SK-MEL-5 (cell line): ENCODE results near the gene SVIP. TPM values are rescaled to one million over a fixed set of nuclear protein-coding genes. Genes with fewer than 3 reads are reported as not detected.

ENCODE experiments used
- DNase-seq: peaks from one replicate; pipeline ENCODE4 v3.0.0-alpha.2; 2016; ENCODE audit warnings: low read depth, low spot score
- in situ Hi-C: cut with HindIII; loops from 2 replicates; pipeline ENCODE4 v1.10.0; 2016; ENCODE audit warnings: low sequenced_read_pairs, high pct_unique_total_duplicates, low pct_unique_long_range_greater_than_20kb
- polyA plus RNA-seq, 2 experiments: library from polyadenylated mRNA; depleted of rRNA; stranded (reverse); fragments of >200 nt; gene quantifications; 2 replicates each; pipeline ENCODE4 v1.2.3, GENCODE V29; 2015
- total RNA-seq: library from RNA; depleted of rRNA; stranded (reverse); fragments of >200 nt; shearing (Covaris generic); gene quantifications from 2 replicates; pipeline ENCODE4 v1.2.3, GENCODE V29; 2014; rRNA removed

The SVIP gene, protein sequence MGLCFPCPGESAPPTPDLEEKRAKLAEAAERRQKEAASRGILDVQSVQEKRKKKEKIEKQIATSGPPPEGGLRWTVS
- total RNA-seq = 34.8 and 37.3 TPM in 2 replicates
- polyA plus RNA-seq (2015; cell fraction: cytosol; rRNA removed) = 12.5 and 13.2 TPM in 2 replicates
- 5.1 and 7.1 TPM in 2 replicates for polyA plus RNA-seq (2015; cell fraction: nucleus; rRNA removed)

DNA sequence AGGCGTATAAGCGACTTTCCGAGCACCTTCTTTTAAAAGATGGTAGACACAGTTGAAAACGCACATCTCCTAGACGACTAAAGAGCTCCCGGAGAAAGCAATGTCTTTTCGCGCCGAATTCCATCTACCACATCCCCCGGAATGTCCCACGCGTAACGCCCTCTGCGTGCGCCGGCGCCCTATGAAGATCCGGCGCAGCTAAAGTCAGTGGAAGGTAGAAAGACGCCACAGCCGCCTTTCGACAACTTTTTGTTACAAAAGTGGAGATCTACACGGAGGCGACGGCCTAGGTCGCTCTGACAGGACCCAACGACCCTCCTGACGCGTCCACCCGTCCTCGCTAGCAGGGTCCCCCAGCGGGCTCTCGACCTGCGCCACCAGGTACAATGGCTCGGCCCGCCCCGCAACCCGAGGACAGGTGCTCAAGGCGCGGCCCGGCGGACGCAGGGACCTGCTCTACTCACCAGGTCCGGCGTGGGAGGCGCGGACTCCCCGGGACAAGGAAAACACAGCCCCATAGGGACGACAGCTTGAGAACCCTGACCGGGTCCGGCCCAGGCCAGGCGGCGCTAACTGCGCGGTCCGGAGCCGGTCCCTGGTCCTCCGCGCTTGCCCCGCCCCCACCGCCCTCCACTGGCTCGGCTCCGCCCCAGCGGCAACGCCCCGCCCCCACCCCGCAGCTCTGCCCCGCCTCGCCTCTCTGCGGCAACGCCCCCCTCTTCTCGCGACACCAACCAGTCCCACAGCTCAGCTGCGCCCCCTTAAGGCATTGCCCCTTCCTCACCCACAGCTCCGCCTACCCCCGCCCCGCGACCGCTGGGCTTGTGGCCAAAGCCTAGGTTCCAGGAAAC, at the start of gene SVIP:
Gene SVIP (minus strand): TSS at position 571 of the 851 bp plus-strand sequence. CDS start 53 bp downstream, at position 518.
- in situ Hi-C loops = no loop called here
- DNase-seq = peak; percentile 93

DNA sequence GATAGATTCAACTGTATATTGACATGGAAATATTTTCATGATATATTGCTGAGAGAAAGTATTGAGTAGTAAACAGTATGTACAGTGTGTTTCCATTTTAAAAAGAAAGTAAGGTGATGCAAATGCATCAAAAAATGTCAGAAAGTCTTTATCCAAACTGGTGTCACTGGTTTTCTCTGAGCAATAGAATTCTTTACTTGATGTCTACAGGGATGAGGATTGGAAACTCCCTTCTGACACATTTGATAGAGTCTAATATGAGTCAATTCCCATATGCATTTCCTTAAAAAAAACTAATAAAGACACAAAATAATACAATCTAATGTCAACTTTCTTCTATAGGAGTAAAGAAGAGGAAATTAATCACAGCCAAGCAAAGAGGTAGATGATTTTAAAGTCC, 49.0 kb upstream of the SVIP start:
- no peak for DNase-seq
- in situ Hi-C loops = no loop called here

DNA sequence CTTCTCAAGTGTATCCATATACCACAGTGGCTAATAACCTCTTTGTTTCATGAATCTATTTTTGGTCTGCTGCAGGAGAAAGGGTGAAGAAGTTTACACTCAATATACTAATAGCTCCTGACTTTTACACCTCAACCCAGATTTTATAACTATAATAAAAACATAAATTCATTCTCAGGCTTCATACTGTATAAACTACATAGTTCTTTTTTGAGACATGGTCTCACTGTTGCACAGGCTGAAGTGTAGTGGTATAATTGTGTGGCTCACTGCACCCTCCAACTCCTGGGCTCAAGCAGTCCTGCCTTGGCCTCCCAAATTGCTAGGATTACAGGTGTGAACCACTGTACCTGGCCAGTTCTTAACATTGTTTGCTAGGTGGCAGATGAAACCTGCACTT, 48.4 kb upstream of the SVIP start:
- no peak for DNase-seq
- in situ Hi-C loops = no loop called here

DNA sequence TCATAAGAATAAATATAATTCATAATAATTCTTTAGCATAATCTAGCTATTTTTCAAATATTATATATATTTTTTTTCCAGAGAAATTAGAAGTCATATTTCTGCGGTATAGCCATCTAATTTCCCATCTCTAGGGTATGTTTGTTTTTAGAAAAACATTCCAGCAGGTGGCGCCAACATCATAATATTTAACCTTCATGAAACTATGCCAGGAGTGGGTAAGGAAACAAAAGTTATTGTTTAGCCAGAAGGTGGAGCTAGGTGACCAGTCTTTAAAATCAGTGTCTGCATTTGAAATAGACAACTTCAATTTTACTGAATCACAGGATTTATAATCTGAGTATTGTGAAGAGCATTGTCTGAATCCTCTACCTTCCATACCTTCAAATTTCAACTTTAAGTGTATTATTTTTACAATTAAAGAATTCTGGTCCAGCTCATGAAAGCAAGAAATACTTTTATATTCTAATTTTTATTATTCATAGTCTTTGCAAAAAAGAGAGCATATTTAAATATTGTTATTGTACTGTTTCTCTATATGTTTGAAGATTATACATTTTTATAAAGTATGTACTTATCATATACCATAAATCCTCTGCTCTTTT, 46.4 kb upstream of the SVIP start:
- in situ Hi-C loops = no loop called here
- peak; percentile 88 for DNase-seq

DNA sequence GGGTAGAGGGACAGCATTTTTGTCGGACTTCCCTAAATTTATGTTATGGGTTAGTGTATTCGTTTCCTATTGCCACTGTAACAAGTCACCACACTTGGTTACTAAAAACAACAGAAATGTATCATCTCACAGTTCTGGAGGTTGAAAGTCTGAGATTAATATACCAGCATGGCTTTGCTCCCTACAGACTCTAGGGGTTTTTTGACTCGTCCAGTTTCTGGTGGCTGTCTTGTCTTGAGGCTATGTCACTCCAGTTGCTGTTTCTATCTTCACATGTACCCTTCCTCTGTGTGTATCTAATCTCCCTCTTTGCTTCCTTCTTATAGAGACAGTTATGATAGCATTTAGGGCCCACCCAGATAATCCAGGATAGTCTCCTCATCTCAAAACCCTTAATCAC, 39.7 kb upstream of the SVIP start:
- in situ Hi-C loops = no loop called here
- DNase-seq = no peak

DNA sequence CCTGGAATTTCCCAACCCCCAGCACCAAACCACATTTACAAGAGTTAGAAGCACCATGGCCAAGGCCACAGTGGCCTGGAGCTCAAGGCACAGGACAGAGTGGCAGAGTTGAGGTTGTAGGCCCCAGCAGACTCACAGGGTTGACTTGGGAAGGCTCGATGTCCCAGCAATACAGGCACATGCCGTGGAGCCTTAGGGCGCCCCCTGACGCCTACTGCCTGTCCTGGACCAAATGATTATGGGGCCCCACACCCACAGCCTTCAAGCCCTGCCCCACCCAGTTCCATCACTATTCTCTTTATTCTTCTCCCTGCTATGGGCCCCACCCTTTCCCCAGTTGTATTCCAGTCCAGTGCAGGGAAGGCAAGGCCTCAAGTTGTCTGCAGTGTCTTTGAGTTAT, 30.6 kb upstream of the SVIP start, which contains the start of gene CCDC179:
Gene CCDC179 (minus strand): TSS at position 234 of the 400 bp plus-strand sequence. CDS start 53 bp downstream, at position 181.
- DNase-seq = no peak
- in situ Hi-C loops = no loop called here

DNA sequence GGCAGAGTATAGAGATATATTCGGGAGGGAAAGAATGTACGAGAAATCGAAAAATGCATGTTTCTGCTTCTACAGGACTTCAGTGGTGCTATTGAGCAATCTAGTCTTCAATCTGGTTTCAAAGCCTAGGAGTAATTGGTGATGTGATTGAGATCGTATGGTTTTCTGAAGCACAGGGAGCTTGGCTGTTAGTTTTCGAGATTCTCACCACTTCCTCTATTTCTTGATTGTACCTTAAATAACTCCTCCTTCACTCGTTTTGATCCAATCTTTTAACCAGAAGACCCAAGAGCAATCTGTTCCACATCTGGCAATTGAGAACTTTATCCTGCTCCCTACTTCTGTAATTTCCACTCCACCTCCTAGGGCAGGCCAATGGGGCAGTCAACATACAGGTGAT, 30.2 kb upstream of the SVIP start:
- DNase-seq = no peak
- in situ Hi-C loops = no loop called here

DNA sequence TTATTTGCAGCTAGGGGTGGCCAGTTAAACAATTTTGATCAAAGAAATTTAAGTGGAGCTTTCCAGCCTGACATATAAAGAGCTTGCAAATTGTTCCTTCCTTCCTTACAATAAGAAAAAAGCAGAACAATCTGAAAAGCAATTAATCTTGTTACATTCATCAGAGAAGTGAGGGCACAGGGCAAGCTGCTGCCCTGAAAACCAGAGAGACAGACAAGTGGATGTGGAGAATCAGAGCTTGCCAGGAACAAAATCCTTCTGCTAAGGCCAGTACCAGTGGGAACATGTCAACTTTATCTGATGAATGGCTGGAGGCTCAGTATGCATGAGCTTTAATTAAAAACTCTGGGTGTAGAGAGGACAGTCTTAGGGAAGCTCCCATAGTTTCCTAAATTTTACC, 21.9 kb upstream of the SVIP start:
- no peak for DNase-seq
- in situ Hi-C loops = no loop called here

DNA sequence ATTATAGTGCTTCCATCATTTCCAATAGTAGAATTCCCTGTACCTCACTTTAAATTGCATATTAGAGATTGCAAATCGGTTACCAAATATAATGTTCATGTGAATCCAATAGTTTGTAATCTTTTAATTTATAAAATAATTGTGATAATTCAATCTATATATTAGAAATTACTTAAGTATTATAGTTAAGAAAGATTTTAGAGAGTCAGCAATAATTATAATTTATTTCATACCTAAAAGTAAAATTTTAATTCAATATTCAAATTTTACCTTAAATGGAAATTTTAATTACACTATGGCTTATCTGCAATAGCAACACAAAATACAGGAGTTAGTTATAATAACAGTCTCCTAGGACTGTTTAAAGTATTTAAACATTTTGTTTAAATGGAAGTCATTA, 17.1 kb upstream of the SVIP start:
- in situ Hi-C loops = no loop called here
- DNase-seq = no peak

DNA sequence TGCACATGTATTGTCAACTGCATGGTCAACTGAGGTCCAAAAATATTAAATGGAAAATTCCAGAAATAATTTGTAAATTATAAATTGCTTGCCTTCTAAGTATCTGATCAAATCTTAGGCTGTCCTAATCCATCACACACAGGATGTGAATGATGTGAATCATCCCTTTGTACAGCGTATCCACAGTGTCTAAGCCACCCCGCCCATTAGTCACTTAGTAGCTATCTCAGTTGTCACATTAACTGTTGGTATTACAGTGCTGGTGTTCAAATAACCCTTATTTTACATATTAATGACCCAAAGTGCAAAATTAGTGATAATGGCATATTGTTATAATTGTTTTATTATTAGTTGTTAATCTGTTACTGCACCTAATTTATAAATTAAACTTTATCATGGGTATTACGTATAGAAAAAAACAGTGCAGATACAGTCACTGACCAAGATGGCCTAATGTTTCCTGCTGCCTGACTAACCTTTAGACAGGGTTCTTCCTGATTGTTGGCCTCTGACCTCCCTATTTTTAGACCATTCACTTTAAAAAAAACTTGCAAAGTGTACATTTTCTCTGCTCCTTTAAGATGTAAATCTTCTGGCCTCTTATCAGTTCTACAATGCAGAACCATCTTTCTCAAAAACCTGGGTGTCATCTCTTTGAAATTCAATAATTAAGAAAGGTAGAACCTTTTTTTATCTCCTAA, 2.9 kb upstream of the SVIP start:
- no peak for DNase-seq
- in situ Hi-C loops = no loop called here

DNA sequence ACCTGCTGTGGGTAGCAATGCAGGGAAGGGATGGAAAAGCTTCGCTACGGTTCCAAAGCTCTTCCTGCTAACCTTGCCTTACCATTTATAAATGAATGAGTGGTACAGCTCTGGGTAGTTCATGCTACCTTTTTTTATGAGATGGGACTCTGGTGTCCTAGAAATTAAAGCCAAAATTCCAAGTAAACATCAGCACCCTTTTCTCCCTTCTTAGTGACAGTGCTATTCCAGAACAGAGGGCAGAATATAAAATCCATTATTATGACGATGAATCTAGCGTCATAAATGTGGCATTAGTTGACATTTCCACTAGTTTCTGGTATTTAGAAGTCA, 447 bp upstream of the SVIP start:
- in situ Hi-C loops = no loop called here
- no peak for DNase-seq

DNA sequence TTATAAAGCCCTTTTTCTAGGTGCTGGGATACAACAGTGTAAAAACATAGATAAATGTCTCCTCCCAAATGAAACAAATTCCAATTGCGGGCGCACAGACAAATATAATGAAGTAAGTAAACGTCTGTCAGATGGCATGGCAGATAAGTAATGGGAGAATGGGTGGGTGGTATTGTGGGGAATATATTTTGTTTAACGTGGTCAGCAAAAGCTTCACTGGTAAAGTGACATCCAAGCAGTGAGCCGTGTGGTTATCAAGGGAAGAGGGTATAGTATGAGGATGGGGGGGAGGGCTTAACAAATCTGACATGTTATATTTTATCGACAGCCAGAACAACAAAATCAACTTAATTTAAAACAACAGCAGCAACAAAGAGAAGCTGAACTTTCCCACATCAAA, 1.2 kb downstream of the SVIP start:
- in situ Hi-C loops = no loop called here
- no peak for DNase-seq

DNA sequence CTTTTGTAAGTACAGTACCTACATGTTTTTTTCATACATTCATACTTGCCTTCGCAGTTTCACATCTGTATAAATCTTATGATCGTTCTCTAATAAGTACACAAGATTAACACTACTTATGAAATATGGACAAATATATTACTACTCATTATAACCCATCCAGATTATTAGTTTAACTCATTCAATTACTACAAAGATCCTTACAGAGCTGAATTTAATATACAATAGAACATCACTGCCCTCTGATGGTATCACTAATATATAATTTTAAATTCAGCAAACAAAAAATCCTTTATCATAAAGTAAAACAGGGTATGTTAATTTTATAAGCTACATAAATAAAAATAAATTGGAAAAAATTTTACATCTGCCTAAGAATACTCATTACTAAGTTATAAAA, 7.4 kb downstream of the SVIP start:
- peak; percentile 22 for DNase-seq
- in situ Hi-C loops = no loop called here

DNA sequence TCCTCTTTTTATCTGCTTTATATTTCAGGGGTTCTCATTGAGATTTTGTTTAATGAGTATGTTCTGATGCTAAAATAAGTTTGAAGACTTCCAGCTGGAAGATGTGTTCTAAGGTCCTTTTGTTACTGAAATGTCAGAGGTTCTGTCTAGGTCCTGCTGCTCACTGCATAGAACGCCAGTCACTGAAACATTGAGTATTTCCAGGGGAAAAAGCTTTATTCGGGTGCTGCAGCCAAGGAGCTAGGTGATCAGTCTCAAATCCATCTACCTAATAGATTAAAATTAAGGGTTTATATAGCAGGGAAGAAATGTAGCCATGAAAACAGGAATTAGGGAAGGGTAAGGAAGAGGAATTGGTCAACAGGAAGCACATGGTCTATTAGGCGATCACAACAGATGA, 19.7 kb downstream of the SVIP start:
- no peak for DNase-seq
- in situ Hi-C loops = no loop called here

DNA sequence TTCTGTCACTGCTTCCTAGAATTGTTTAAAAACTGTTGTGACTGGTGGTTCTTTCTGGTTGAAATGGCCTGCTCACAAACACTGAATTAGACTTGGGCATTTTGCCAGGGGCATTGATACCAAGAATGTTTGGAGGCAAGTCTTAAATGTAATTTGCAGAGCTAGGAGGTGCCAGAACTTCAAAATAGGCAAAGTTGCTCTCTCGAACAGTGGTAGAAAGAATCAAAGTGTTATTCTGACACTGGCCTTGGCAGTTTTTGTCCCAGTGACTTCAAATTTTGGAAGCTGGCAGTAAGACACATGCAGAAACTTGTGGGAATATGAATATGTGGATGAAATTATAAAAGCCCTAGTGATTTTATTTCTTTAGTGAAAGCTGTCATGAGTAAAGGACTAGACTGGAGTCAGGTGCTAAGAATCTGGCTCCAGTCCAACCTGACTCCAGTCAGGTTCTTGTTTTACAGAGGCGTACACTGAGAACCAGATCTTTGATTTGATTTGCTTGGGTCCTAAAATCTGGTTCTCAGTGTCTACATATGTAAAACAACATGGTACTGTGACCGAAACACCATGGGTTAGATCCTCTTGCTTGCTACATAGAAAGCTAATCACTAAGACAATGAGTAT, 20.9 kb downstream of the SVIP start:
- in situ Hi-C loops = no loop called here
- DNase-seq = no peak

DNA sequence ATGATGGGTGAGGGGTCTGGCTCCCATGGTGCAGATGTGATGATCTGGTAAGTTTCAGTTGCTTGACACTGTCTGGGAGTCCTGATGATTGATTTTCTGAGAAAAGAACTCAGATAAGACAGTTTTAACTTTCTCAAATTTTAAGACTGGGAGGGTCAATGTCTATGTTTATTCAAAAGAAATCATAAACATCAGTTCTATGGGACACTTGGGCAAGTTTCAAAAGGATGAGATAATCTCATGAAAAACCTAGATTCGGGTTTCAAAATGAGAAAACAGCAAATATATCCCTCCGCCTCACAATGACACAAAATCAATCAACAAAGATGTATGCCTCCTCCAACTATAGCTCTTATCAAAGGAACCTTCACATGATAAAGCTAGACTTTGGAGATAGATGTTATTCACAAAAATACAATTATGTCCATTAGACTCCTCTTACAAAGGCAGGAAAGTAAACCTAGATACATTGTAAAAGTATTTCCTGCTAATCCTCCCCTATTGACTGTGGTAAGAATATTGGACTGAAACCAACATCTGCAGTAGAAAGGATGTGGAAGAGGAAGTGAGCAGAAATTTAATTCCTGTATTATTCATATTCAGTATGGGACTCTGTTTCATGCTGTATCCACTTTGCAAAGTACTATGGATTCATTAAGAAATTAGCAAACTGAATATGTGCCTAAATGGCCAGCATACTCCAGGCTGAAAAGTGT, 21.6 kb downstream of the SVIP start:
- in situ Hi-C loops = no loop called here
- no peak for DNase-seq

DNA sequence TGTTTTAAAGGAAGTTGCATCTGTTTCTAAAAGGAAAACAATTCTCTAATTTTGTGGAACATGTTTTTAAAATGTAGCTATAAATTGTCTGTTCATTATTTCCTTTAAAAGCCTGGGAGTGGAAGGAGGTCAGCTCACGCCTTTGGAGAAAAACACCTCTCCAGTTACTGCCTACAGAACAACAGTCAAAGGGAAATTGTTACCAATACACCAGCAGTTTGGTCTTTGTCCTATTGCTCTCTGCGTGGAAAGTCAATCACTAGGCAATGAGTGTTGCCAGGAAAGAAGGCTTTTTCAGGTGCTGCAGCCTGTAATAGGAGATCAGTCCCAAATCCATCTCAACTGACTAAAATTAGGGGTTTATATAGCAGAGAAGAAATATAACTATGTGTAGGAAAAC, 22.2 kb downstream of the SVIP start:
- in situ Hi-C loops = no loop called here
- no peak for DNase-seq
